Measurements from ENCODE around the gene EXOG.

Gene EXOG, protein sequence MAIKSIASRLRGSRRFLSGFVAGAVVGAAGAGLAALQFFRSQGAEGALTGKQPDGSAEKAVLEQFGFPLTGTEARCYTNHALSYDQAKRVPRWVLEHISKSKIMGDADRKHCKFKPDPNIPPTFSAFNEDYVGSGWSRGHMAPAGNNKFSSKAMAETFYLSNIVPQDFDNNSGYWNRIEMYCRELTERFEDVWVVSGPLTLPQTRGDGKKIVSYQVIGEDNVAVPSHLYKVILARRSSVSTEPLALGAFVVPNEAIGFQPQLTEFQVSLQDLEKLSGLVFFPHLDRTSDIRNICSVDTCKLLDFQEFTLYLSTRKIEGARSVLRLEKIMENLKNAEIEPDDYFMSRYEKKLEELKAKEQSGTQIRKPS

DNA sequence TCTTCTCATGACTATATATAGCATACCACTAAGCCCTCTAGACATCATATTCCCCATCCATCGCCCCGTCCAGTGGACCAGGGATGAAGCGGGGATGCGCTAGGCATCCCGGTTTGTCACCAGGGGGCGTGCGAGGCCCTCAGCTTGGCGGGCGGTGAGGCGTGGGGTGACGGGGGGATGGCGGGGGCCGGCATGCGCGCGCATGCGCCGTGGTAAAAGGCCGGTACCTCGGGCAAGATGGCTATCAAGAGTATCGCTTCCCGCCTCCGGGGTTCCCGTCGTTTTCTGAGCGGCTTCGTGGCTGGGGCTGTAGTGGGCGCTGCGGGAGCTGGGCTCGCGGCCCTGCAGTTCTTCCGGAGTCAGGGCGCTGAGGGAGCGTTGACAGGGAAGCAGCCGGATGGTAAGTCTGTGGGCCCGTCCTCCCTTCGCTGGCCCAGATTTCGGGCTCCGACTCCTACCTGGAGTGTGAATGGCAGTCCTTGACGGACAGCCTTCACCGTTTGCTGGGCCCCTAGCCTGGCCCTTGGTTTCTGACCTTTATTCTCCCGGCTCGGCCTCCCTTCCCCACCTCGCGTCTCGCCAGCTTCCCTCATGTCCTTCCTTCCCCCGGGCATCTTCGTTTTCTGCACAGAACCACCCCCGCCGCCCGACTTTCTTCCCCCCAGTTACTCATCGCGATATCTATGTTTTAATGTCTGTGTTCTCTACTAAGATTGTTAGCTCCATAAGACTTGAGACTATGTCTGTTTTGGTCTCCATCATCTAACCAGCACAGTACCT, at the start of gene EXOG:
TSS of gene EXOG (plus strand) at position 210 of the 780 bp plus-strand sequence. CDS start at position 238, 28 bp downstream.
- peak; percentile 95 for DNase-seq (ENCODE audit: low spot score)

DNA sequence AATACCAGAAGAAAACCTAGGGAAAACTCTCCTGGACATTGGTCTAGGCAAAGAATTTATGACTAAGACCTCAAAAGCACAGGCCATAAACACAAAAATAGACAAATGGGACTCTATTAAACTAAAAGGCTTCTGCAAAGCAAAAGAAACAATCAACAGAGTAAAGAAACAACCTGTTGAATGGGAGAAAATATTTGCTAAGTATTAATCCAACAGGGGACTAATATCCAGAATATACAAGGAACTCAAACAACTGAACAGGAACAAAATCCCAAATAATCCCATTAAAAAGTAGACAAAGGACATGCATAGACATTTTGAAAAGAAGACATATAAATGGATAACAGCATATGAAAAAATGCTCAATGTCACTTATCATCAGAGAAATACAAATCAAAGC, 49.3 kb upstream of the EXOG start:
- no peak for DNase-seq (ENCODE audit: low spot score)

DNA sequence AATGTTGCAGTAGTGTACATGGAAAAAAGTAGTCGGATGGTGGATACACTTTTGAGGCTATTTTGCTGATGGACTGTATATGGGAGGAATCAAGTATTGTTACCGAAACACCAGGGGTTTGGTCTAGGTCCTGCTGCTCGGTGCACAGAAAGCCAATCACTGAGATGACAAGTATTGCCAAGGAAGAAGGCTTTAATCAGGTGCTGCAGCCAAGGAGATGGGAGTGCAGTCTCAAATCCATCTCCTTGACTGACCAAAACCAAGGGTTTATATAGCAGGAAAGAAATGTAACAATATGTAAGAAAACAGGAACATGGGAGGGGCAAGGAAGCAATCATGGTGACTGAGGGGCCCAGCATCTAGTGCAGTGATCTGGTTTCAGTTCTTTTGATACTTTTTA, 45.3 kb upstream of the EXOG start:
- no peak for DNase-seq (ENCODE audit: low spot score)

DNA sequence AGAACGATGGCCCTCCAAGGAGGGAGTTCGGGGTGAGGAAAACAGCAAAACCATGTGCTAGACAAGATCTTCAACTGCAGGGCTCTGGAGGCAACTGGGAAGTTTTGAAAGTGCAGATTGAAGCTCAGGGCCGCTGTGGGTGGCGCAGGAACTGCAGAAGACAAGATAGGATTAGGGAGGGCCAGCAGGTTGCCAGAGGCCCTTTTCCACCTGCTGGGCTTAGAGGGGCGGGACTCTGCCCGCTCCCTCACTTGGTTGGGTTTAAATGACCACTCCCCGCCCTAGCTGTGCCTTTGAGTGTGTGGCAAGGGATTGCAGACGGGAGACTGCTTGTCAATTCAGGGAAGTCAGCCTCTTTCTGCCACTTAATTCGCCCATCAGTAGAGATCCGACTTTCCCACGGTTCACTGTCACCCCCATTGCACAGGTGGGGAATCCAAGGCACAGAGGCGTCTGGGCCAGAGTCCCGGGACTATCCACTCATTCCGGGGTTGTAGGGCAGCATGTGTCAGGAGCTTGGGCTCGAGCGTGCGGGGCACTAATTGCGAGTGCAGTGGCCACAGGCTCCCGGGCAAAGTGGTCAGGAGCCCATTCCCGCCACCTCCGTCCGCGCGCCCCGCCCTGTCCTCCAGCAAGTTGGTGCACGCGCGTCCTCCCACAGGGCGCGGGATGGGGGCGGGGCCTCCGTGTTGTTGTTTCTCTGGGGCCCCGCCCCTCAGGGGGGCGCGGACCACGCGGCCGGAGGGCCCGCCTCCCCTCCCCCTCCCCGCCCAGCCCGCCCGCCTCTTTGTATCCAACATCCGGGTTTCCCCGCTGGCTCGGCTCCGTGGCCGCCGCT, 42.8 kb upstream of the EXOG start, which contains the start of gene ACVR2B:
TSS of gene ACVR2B (plus strand) at position 816 of the 838 bp plus-strand sequence. CDS start 433 bp downstream, outside the sequence.
- peak; percentile 66 for DNase-seq (ENCODE audit: low spot score)

DNA sequence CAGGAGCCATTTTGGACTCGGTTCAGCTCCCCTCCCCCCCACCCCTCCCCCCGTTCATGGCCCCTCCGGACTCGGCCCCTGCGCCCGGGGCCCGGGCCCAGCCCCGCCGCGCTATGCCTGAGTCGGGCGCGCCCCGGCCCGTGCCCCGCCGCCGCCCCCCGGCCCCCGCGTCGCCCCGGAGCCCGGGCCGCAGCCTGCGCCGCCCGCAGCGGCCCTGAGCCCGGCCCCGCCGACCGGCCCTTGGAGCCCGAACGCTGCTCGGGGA, 42.3 kb upstream of the EXOG start:
- DNase-seq (ENCODE audit: low spot score) = no peak

DNA sequence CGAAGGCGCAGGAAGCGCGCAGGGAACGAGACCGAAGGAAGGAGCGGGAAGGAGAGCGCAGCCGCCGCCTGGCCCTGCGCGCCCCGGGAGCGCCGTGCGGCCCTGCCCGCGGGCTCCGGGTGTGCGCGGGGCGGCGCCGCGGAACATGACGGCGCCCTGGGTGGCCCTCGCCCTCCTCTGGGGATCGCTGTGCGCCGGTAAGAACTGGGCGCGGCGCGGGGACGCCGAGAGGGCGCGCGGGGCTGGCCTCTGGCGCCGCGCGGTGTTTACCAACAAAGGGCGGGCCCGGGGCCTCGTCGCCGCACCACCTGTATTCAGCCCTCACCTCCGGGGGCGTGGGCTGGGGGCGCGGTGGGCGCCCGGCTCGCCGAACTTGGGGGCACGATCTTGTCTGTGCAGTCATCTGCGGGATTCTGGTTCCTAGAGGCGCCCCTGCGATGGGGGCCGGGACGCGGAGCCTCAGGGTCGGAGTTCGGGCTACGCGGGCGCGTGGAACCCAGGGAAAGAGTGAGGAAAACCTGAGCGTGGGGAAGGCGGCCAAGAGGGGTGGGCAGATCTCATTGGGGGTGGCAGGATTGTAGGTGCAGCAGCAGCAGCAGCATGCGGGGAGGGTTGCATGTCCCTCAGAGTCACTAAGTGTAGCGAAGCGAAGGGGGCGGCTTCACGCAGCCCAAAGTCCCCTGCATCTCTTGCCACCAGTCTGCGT, 41.8 kb upstream of the EXOG start:
- peak; percentile 17 for DNase-seq (ENCODE audit: low spot score)

DNA sequence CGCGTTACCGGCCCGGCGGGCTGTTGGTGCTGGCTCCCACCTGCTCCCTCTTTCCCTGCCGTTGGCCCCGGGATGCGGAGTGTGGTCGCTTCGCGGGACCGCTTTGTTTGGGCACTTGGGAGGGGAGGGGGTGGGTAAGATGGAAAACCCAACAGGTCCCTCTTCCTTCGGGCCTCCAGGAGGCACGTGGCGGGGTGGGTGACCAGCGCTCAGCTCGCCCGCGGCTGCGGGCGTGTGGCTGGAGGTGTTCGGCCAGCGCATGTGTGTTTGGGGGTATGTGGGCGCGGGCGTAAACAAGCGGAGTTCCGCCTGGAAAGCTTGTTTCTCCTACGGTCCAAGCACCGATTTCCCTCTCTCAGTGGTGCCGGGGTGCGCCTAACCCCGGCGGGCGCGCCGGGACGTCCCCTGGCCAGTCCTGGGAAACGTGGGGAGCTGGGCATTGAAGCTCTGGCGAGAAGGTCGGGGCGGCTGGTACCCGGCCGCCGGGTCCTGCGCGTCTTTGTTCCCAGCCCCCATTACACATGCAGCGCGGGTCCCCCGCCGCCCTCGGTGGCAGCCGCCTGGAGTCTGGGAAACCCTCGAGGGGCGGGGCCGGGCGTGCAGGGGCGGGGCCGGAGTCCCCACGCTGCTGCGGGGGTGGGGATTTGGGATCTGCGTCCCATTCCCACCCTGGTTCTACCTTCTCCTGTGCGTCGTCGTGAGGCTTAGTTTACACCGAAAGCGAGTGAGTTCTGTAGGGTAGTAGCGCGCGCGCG, 41.1 kb upstream of the EXOG start:
- DNase-seq (ENCODE audit: low spot score) = peak; percentile 17

DNA sequence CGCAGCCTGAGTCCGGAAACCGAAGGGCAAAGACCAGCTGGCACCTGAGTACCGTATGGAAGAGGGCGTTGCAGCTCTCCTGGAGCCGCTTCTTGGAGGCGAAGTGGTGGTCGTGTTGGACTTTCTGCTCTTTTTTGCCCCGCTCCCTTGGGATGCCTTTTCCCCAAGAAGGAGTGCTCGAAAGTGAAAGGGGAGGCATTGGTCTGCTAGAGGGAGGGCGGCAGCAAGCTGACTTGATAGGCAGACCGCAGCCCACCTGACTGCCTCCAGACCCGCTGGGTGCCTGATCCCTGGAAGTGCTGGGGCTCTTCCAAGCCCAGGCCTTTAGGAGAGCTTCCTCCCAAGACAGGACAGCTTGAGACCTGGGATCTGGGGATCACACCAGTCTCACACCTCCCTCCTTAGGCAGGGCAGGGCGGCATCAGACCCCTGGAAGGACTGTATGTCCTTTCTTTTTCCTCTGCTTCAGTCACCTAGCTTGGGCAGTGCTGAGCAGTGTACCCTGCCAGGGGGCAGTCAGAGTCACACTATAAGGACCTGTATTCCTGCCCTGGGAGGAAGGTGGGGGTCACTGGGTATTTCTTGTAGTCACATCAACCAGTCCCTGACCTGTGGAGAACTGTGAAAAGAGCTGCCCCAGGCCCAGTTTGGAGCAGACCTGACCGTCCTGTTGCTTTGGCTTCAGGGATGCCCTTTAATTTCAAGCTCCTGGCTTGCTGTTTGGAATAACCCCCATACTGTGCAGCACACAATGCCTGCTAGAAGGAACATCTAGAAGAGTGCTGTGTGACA, 40.3 kb upstream of the EXOG start:
- no peak for DNase-seq (ENCODE audit: low spot score)

DNA sequence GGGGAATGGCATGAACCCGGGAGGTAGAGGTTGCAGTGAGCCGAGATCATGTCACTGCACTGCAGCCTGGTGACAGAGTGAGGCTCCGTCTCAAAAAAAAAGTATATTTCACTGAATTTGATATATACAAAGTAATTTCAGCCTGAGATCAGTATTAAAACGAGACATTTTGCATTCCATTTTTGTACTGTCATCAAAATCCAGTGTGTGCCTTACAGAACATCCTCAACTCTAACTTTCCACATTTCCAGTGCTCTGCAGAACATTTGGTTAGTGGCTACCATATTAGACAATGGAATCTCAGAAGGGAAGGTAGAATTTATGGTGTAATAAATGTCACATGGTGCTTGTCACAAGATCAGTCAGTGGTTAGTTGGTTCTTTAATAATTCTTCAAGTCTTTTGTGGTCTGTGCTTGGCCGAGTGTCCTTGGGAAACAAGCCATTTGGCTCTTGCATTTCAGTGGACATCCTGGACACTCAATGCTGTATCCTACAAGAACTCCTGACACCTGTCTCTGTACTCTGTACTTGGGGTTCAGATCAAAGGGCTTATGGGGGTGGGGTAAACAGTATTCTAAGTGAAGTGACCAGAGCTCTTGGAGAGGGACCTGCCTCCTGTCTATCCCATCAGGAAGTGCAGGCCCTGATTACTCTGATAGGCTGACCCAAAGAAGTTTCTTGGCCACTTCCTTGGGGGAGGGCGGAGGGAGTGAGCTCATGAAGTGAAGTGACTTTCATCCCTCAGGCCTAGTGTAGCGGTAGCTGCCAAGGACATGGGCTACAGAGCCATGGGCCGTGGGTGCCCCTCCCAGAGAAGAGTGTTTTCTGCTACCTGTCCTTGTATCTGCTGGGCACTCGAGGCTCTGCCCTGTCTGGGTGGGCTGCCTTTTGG, 38.8 kb upstream of the EXOG start:
- DNase-seq (ENCODE audit: low spot score) = no peak

DNA sequence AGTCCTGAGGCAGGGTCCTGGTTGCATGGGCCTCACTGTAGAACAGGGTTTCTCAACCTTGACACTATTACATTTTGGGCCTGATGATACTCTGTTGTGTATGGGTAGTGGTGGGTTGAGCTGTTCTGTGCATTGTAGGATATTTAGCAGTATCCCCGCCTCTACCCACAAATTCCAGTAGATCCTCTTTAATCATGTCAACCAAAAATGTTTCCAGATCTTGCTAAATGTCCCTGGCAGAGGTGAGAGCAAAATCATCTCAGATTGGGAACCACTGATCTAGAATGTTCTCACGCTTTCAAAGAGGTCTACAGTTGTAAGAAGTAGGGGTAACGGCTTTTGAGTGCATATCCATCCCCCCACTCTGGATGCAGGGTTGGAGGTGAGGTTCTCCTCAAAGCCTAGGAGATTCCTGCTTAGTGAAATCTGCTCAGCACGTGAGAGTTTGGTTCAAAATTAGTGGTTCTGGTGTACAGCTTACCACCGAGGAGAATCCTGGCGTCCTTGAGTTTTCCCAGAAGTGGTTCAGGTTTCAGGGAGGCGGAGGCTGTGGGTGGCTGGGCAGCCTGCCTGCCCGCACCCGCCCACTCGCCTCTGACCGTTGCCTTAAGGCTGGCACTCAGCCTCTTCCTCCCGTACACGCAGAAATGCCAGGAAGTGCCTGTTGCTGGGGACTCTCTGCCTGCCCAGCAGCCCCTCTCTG, 37.2 kb upstream of the EXOG start:
- no peak for DNase-seq (ENCODE audit: low spot score)

DNA sequence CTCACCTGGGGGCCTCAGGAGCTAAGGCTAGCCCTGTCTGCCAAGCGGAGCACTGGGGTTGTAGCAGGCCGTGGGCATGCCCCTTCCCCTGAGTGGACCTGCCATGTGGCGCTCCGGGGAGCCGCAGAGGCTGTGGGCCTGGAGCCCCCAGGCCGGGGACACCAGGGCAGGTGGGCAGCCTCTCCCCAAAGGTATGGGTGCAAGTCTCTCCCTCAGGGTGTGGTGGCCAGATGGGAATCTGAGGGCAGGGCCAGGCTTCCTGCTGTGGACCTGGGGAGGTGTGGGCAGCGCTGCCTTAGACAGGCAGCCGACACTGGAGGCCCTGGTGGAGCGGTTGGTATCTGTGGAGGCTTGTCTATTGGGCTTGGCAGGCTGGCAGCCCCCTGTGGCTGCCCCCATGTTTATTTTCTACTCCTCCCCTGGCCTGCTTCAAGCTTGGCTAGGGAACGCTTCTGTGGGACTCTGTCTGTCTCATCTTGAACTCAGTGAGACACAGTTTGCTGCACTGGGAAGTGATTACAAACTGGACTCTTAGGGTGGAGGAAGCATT, 36.6 kb upstream of the EXOG start:
- DNase-seq (ENCODE audit: low spot score) = no peak

DNA sequence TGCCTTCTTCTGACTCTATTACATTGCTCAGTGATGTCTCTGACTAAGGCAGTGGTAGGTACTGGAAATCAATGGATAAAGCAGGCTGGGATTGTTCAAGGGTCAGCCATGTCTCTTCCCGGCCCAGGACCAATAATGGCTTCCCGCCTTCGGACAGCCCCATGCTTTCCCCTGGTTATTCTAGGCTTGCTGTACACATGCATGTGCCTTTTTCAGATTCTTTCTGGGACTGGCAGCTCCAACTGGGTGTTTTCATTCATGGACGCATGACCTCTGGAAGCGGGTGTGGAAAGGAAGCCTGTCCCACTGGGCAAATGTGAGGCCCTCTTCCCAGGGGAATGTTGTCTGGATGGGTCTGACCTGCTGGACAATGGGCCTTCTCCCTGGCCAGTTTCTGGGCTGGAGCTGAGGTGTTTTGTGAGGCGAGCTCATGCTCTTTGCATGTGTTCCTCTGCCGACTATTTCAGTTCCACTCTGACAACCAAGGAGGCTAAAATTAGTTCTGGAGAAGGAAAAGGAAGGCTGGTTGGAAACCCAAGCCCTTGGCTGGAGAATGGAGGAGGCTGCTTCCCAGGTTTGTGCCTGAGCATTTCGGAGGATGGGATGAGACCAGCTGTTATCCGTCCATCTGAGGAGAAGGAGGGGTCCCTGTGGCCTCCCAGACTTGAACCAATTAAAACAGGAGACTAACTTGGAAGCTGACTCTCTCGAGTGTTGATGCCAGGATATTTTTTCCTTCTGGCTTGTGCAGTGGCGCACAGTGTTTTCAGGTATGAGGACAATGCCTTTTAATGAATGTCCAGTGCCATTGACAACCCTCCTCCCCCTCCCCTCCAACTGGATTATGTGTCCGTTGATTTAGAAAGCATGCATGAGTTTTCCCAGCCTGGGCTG, 35.5 kb upstream of the EXOG start:
- DNase-seq (ENCODE audit: low spot score) = no peak

DNA sequence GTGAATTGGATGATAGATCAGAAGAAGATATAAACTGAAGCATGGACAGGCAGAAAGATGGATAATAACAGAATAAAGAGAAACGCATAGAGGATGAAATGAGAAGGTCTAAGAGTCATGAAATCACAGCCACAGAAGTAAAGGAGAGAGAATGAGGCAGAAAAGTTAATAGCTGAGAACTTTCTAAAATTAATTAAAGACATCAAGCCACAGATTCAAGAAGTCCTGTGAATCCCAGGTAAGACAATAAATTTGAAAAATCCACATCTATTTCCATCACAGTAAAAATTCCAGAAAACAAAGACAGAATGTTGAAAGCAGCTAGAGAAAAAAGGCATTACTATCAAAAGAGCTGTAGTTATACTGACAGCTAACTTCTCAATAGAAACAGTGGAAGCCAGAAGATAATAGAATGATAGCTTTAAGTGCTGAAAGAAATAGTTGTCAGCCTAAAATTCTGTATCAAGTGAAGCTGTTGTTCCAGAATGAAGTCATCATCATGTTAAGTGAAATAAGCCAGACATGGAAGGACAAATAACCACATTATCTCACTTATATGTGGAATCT, 30.5 kb upstream of the EXOG start:
- no peak for DNase-seq (ENCODE audit: low spot score)

DNA sequence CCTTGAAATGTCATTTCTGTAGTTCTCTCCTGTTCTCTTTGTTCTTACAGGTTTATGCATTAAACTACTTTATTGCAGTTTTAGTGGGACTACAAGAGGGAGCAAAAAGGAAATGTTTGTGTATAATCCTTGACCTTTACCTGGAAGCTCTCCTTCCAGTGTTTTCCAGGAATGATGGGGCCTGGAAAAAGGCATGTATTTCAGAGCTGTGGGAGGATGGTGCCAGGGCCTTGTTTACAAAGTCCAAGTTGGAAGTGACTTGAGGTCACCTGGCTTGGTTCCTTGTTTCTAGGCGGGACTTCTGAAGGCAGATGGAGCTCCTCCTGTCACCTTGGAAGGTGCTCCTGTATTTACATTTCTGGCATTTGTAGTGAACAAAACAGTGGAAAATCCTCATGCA, 27.4 kb upstream of the EXOG start:
- no peak for DNase-seq (ENCODE audit: low spot score)

DNA sequence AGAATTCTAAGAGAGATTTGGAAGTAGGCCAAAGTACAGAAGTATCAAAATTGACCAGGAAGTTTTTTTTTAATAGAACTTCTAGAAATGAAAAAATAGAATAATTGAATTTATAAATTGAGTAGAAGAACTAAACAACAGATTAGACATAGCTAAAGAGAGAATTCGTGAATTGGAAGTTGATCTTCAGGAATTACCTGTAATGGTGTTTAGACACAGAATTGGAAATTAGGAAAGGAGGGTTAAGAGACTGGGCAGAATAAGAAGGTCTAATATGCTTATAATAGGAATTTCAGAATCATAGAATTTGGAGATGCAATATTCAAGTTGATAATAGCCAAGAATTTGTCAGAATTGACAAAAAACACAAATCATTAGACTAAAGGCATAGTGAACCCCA, 26.3 kb upstream of the EXOG start:
- no peak for DNase-seq (ENCODE audit: low spot score)

DNA sequence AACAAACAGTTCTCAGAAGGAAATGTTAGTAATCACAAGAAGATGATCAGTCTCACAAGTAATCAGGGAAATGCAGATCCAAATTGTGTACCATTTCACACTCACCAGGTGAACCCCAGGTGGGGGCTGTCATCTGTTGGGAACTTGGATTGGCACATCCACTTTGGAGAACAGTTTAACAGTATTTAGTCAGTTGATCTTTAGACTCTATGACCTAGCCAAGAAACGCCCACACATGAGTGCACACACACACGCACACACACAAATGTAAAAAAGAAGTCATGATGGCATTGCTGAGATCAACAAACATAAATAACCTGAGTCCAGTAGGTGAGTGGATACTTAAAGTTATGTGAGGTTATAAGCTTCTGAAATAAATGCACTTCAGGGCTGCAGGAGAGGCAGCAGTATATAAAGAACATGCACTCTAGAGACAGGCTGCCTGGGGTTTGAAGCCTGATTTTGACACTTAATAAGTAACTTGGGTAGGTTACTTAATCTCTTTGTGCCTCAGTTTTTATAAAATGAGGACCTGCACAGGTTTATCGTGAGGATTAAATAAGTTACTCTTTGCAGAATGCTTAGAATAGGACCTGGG, 24.8 kb upstream of the EXOG start:
- no peak for DNase-seq (ENCODE audit: low spot score)

DNA sequence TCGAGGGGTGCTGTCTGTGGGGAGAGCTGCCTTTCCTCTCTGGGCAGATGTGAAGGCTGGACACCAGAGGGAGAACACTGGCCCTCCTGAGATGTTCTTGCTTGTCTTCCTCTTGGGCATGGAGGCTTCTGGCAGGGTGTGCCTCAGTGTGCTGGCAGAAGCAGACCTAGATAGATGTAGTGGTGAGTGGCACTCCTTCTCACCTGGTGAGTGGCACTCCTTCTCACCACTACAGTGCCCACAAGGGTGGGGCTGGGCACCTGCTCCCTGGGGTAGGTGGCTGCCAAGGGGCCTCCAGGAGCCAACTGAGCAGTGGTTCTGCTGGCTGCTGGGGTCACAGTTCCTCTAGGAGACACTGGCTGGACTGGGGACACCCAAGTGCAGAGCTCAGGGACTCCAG, 23.8 kb upstream of the EXOG start:
- DNase-seq (ENCODE audit: low spot score) = no peak
